Activated T-helper 1 cell treated with anti-CD3 and anti-CD28 coated beads, Interleukin-2, amount 50 U/mL, for 16 hours (primary cell): ENCODE results near the gene ABCA5.
"Not testable (repeated sequence)": the region's sequence is repeated elsewhere in the genome, so short reads cannot be mapped to it uniquely, and the experiment has no call there.

Source experiments
- DNase-seq, 2 donors: peaks; one replicate each; pipeline ENCODE4 v3.0.0-alpha.2; 2020; ENCODE audit warnings: low read depth in 1 of 2, low spot score in 1 of 2

Gene ABCA5

GRCh38 chr17:69326377-69327059, 415 bp downstream of the ABCA5 start:
- no peak for DNase-seq

- no peak for DNase-seq
Observed at GRCh38 chr17:69325518-69326376, 1.2 kb downstream of the ABCA5 start.

GRCh38 chr17:69323806-69324205, 3.1 kb downstream of the ABCA5 start:
- no peak for DNase-seq

- no peak for DNase-seq
Observed at GRCh38 chr17:69320908-69321238, 6.1 kb downstream of the ABCA5 start.

- DNase-seq, result no peak
Observed at GRCh38 chr17:69320210-69320907, 6.6 kb downstream of the ABCA5 start.

- DNase-seq, result no peak
Observed at GRCh38 chr17:69317625-69318024, 9.3 kb downstream of the ABCA5 start.

- no peak for DNase-seq
Observed at GRCh38 chr17:69314246-69315065, 12.5 kb downstream of the ABCA5 start.

- no peak for DNase-seq
Observed at GRCh38 chr17:69305177-69305576, 21.8 kb downstream of the ABCA5 start.

GRCh38 chr17:69302682-69303081, 24.3 kb downstream of the ABCA5 start:
- no peak for DNase-seq

- DNase-seq, result no peak
Observed at GRCh38 chr17:69300222-69300621, 26.7 kb downstream of the ABCA5 start.

- not testable (repeated sequence) for DNase-seq
Observed at GRCh38 chr17:69298120-69298722, 28.7 kb downstream of the ABCA5 start.

GRCh38 chr17:69287168-69287567, 39.8 kb downstream of the ABCA5 start:
- no peak for DNase-seq

GRCh38 chr17:69286257-69286656, 40.7 kb downstream of the ABCA5 start:
- DNase-seq, result no peak

- no peak for DNase-seq
Observed at GRCh38 chr17:69284646-69285045, 42.3 kb downstream of the ABCA5 start.

- no peak for DNase-seq
Observed at GRCh38 chr17:69282002-69282401, 44.9 kb downstream of the ABCA5 start.

- DNase-seq, result not testable (repeated sequence)
Observed at GRCh38 chr17:69276279-69276678, 50.7 kb downstream of the ABCA5 start.

- DNase-seq, result no peak
Observed at GRCh38 chr17:69275751-69276150, 51.2 kb downstream of the ABCA5 start.

GRCh38 chr17:69271023-69271422, 55.9 kb downstream of the ABCA5 start:
- DNase-seq, result no peak

- DNase-seq, result no peak
Observed at GRCh38 chr17:69269131-69269998, 57.6 kb downstream of the ABCA5 start.

- DNase-seq, result no peak
Observed at GRCh38 chr17:69268543-69269014, 58.4 kb downstream of the ABCA5 start.
